HG03064 (cell line): ENCODE data around the gene SAPCD1.

Source experiments
- ATAC-seq: cut with Tn5 transposase; IDR thresholded peaks from one replicate; pipeline ENCODE4 v1.9.1; 2021; ENCODE audit warnings: low read depth; ENCODE audit not compliant: unreplicated experiment

Gene SAPCD1

DNA sequence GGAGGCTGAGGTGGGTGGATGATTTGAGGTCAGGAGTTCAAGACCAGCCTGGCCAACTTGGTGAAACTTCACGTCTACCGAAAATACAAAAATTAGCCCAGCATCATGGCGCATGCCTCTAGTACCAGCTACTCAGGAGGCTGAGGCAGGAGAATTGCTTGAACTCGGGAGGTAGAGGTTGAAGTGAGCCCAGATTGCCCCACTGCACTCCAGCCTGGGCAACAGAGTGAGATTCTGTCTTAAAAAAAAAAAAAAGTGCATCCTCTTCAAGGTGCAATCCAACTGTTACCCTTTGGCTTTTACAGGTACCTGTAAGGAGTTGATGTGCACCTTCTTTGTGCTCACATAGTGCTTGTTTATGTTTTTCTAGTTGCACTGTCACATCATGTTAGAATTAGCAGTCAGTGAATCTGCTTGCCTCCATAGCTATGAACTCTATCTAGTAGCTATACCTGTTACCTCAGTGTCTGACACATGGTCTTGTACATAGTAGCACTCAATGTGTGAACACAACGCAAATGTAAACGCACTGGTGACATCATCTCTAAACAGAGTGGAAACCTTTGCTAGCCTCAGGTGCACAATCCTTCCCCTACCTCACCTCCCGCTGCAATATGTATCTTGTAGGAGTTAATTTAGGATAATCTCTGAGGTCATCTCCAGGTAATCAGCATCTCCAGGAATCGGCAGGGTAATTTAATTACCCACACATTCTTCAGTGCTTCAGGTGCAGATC lies 13.0 kb upstream of the SAPCD1 start:
- ATAC-seq = no peak

- ATAC-seq = no peak
Observed at GRCh38 chr6:31750411-31751022, 11.9 kb upstream of the SAPCD1 start.

- ATAC-seq = no peak
Observed at GRCh38 chr6:31752739-31753319, 9.6 kb upstream of the SAPCD1 start.

- ATAC-seq = no peak
Observed at GRCh38 chr6:31758281-31758680, 4.2 kb upstream of the SAPCD1 start.

DNA sequence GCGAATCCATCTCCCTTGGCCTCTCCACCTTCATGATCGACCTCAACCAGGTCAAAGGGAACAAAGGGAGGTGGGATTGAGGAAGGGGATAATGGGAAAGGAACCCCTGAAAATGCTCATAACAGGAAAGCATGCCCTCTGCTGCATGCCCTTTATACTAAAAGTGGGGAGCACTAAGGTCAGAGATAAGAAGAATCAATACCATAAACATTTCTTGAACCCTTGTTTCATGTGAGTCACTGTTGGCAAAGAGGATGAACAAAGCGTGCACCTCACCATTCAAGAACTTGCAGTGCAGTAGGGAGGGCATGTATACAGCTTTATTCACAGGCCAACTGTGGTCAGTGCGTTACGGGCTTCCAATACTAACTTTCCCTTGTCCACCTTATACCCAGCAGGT lies 1.7 kb upstream of the SAPCD1 start:
- ATAC-seq = no peak

DNA sequence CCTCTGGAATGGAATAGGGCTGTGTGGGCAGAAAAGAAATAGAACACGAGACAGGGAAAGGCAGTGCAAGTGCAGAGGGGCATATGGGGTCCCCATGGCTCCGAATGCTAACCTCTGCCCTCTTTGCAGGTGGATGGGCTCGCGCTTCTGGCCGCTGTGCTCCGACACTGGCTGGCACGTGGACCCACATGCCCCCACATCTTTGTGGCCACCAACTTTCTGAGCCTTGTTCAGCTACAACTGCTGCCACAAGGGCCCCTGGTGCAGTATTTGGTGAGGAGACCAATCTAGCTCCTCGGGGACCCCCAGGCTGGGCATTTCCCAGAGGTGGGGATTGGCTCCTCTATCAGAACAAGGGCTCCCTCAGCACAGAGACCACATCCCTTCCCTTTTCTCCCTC lies 1.1 kb upstream of the SAPCD1 start:
- ATAC-seq = no peak

- no peak for ATAC-seq
Observed at GRCh38 chr6:31762878-31763618, 592 bp downstream of the SAPCD1 start.

DNA sequence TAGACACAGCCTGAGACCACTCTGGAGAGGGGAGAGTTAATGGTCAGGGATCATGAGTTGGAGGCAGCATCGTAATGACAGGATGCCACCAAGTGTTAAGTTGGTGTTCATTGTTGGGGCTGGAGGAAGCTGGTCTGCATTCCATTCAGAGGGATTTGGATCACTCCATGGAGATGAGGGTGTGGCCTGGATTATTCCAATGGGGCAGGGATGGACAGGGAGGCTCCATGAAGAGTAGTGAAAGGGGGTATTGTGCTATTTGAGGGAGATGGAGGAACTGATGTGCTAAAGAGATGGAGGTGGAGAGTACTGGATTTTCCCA lies 1.1 kb downstream of the SAPCD1 start:
- no peak for ATAC-seq

DNA sequence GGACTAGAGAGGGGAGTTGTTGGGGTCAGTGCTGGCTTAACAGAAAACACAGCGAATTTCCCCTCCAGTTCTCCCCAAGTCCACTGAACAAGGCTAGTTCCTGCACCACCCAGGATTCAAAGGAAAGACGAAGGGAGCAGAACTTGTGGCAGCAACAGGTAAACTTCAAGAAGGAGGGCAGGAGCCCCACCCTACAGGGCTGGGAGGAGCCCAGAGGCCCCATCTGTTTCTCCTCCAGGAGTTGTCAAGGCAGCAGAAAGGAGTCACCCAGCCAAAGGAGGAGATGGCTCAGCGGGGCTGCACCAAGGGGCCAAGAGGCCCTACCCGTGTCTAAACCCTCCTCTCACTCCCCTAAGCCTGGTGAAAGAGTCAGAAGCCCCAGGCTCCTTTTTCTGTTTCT lies 1.7 kb downstream of the SAPCD1 start:
- ATAC-seq = no peak

- no peak for ATAC-seq
Observed at GRCh38 chr6:31765559-31765909, 3.1 kb downstream of the SAPCD1 start.

DNA sequence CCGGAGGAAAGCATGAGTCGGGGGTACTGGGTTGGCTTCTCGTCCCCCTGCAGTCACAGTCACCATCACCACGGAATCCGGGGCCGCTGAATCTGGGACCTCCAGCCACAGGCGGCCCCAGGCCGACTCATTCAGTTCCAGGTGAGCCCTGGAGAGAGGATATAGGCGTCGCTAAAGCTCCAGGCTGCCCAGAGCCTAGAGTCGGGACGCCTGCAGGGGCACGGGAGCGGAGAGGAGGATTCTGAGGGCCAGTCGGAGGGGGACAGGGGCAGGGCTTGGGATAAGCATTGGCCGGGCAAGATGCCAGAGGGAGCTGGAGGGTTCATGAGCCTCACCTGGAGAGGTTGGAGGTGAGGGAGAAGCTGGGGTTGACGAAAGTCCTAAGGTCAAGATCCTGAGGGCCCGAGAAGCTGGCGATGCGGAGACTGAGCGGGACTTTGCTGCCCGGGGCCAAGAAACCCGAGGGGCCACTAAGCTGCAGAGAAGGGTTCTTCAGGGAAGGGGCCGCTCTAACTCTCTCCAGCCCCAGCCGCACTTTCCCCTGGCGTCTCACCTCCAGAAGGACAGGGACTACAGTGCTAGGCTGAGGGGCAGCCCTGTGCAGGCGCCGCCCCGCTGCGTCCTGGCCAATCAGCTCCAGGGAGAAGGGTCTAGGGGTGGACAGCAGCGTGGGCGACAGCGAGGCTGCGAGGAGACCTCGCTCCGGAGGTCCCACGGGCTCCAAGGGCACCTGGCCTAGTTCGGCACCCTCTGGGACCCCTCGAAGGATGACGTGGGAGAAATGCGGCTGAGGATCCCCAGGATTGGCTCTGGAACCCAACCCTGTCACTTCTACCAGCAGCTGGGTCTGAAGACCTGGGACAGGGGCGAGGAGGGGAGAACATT lies 3.7 kb downstream of the SAPCD1 start:
- no peak for ATAC-seq

GRCh38 chr6:31767096-31767645 lies 4.7 kb downstream of the SAPCD1 start:
- ATAC-seq = no peak

GRCh38 chr6:31768363-31769257 lies 6.2 kb downstream of the SAPCD1 start:
- ATAC-seq = no peak

DNA sequence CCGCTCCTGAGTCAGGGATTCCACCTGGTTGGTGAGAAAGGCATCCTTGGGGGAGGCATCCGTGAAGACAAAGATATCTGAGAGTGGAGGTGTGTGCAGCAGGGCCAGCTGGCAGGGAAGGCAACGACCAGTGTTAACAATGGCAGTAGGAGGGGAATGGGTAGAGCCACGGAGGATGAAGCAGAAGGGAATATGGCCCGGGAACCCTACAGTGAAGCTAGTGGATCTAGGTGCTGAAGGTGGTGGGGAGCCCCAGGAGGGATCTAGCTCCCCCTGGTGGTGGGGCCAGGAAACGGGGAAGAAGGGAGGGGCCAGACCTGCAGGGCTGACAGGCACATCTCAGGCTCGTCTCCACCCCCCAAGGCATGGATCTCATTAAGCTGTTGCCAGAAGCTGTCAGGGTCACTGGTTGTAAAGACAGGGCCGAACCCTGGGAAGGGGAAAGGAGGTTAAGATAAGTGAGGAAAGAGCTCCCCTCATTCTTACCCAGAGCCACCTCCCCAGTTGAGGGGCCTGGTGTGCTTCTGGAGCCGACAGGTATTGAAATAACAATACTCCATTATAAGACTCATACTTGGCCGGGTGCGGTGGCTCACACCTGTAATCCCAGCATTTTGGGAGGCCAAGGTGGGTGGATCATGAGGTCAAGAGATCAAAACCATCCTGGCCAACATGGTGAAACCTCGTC lies 7.4 kb downstream of the SAPCD1 start:
- no peak for ATAC-seq

DNA sequence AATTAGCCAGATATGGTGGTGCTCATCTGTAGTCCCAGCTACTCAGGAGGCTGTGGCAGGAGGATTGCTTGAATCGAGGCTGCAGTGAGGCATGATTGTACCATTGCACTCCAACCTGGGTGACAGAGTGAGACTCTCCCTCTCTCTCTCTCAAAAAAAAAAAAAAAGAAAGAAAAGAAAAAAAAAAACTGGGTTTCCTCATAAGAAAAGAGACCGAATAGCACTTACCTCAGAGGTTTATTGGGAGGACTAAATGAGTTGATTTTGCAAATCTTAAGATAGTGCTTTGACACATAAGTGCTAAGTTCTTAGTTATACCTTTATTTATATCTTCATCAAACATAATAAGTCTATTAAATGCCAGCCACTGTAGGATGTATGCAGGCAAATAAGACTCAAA lies 8.4 kb downstream of the SAPCD1 start:
- ATAC-seq = no peak

GRCh38 chr6:31771992-31772358 lies 9.5 kb downstream of the SAPCD1 start:
- no peak for ATAC-seq

DNA sequence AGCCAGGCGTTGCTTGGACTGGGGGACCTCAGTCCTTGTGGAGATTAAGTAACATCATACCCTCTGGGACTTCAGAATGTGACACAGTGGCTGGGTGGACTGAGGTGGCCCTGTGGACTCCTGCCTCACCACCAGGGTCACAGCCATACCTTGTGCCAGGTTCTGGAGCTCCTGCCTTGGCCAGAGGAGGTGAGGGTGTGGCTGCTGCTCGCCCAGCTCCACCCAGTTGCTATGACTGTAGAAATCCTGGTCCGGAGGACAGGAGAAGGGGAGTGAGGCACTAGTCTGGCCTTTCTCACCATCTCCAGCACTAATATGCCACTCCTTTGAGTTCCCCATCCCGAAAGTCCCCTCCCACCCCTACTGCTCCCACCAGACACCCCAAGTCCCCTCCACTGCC lies 12.7 kb downstream of the SAPCD1 start:
- no peak for ATAC-seq

GRCh38 chr6:31775633-31776484 lies 13.4 kb downstream of the SAPCD1 start:
- no peak for ATAC-seq
